ENCODE measurements around the gene NADK2. TPM values are rescaled to one million over a fixed set of nuclear protein-coding genes. Genes with fewer than 3 reads are reported as not detected.

NADK2 gene
- total RNA-seq, 1 donor from 2014 or later, result 26.4 TPM

DNA sequence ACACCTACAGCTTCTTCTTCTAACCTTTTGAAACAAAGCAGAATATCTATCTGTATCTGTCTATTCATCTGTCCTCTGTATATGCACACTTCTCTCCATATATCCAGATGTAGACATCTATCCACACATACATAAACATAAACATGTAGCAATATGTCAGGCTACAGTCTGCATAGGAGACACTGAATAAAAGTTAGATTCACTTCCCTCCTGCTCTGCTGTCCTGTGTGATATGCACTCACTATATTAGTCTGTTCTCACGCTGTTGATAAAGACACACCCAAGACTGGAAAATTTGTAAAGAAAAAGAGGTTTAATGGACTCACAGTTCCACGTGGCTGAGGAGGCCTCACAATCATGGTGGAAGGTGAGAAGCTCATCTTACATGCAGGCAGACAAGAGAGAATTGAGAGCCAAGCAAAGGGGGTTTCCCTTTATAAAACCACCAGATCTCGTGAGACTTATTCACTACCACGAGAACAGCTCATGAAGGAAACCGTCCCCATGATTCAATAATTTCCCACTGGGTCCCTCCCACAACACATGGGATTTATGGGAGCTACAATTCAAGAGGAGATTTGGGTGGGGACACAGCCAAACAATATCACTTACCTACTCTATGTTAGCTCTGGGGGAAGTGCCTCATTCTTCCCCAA is 35.9 kb upstream of the NADK2 start:
- Mint-ChIP-seq H3K27me3 (ENCODE audit: unreplicated experiment) (peaks cover 16% of the 10 kb centered on the region), H3K4me3 (ENCODE audit: unreplicated experiment) (no peak overlapping the region), H3K36me3 (ENCODE audit: unreplicated experiment) (no peaks in the 10 kb centered on the region), H3K9me3 (ENCODE audit: unreplicated experiment) (no peaks in the 10 kb centered on the region), H3K4me1 (ENCODE audit: unreplicated experiment) (peaks cover 44% of the 10 kb centered on the region), H3K27ac (ENCODE audit: unreplicated experiment) (no peak overlapping the region)
- TF ChIP-seq, protein P1, sequence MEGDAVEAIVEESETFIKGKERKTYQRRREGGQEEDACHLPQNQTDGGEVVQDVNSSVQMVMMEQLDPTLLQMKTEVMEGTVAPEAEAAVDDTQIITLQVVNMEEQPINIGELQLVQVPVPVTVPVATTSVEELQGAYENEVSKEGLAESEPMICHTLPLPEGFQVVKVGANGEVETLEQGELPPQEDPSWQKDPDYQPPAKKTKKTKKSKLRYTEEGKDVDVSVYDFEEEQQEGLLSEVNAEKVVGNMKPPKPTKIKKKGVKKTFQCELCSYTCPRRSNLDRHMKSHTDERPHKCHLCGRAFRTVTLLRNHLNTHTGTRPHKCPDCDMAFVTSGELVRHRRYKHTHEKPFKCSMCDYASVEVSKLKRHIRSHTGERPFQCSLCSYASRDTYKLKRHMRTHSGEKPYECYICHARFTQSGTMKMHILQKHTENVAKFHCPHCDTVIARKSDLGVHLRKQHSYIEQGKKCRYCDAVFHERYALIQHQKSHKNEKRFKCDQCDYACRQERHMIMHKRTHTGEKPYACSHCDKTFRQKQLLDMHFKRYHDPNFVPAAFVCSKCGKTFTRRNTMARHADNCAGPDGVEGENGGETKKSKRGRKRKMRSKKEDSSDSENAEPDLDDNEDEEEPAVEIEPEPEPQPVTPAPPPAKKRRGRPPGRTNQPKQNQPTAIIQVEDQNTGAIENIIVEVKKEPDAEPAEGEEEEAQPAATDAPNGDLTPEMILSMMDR (IDR thresholded peaks at IDR 0.05), result no peak
- DNase-seq (ENCODE audit: extremely low spot score, unreplicated experiment), result no peak

DNA sequence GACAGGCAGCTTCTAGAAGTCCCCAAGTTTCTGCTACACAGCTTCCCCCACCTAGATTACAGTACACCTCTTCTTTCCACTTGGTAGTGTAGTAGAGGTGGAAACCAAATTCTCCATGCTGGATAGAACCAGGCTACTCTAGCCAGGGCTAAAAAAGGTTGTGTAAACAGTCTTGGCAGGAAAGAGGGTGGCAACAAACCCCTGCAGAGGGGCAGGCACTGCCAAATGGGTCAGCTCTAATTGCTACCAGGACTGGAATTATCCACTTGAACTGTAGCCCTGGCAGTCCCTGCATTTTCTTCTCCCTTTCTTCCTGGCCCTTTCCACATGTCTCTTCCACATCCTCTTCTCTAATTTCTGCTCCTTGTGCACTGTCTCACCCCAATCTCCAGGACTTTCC is 35.1 kb upstream of the NADK2 start:
- no peak overlapping the region for H3K4me3 Mint-ChIP-seq (ENCODE audit: unreplicated experiment)
- H3K4me1 Mint-ChIP-seq (ENCODE audit: unreplicated experiment), result peaks cover 44% of the 10 kb centered on the region
- no peak overlapping the region for H3K27ac Mint-ChIP-seq (ENCODE audit: unreplicated experiment)
- no peaks in the 10 kb centered on the region for H3K9me3 Mint-ChIP-seq (ENCODE audit: unreplicated experiment)
- peaks cover 17% of the 10 kb centered on the region for H3K27me3 Mint-ChIP-seq (ENCODE audit: unreplicated experiment)
- TF ChIP-seq, protein P1 (IDR thresholded peaks at IDR 0.05), result no peak
- DNase-seq (ENCODE audit: extremely low spot score, unreplicated experiment), result no peak
- H3K36me3 Mint-ChIP-seq (ENCODE audit: unreplicated experiment), result no peaks in the 10 kb centered on the region

DNA sequence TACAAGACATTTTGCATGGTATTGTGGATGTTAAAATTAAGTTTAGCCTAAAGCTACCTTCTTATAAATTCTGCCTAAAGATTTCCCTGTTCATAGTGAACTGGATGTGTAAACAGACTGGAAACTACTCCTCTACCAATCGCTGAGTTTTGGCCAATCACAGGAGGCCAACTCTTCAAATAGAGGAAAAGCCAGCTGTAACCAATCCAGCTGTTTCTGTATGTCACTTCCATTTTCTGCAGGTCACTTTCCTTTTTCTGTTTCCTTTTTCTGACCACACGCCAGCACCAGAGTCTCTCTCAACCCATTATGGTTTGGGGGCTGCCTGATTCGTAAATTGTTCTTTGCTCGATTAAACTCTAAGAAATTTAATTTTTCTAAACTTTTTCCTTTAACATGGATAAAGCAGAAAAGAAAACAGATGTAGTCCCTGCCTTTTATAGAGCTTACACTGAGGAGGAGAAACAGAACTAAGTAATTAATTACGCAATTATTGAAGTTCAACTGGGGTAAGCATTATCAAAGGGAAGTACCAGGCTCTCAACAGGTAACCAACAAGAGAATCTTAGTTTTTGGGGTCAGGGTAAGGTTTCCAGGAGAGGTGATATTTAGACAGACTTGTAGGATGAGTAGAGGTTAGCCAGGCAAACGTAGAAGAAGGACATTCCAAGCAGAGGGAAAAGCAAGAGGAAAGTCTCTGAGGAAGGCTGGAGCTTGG is 32.2 kb upstream of the NADK2 start:
- peaks cover 33% of the 10 kb centered on the region for H3K27me3 Mint-ChIP-seq (ENCODE audit: unreplicated experiment)
- DNase-seq (ENCODE audit: extremely low spot score, unreplicated experiment), result no peak
- H3K36me3 Mint-ChIP-seq (ENCODE audit: unreplicated experiment), result peaks cover 2% of the 10 kb centered on the region
- no peaks in the 10 kb centered on the region for H3K9me3 Mint-ChIP-seq (ENCODE audit: unreplicated experiment)
- H3K4me1 Mint-ChIP-seq (ENCODE audit: unreplicated experiment), result peaks cover 24% of the 10 kb centered on the region
- H3K27ac Mint-ChIP-seq (ENCODE audit: unreplicated experiment), result no peak overlapping the region
- H3K4me3 Mint-ChIP-seq (ENCODE audit: unreplicated experiment), result no peak overlapping the region
- TF ChIP-seq, protein P1 (IDR thresholded peaks at IDR 0.05), result no peak

GRCh38 chr5:36272136-36272690 is 30.5 kb upstream of the NADK2 start:
- H3K27me3 Mint-ChIP-seq (ENCODE audit: unreplicated experiment), result peaks cover 33% of the 10 kb centered on the region
- no peaks in the 10 kb centered on the region for H3K9me3 Mint-ChIP-seq (ENCODE audit: unreplicated experiment)
- H3K4me3 Mint-ChIP-seq (ENCODE audit: unreplicated experiment), result no peak overlapping the region
- H3K4me1 Mint-ChIP-seq (ENCODE audit: unreplicated experiment), result peaks cover 10% of the 10 kb centered on the region
- DNase-seq (ENCODE audit: extremely low spot score, unreplicated experiment), result no peak
- H3K36me3 Mint-ChIP-seq (ENCODE audit: unreplicated experiment), result peaks cover 2% of the 10 kb centered on the region
- TF ChIP-seq, protein P1 (IDR thresholded peaks at IDR 0.05), result no peak
- no peak overlapping the region for H3K27ac Mint-ChIP-seq (ENCODE audit: unreplicated experiment)
